Hepatocyte (in vitro differentiated cells): ENCODE measurements around the gene CCL18. TPM values are rescaled to one million over a fixed set of nuclear protein-coding genes. Genes with fewer than 3 reads are reported as not detected.
"Not testable (repeated sequence)": the region's sequence is repeated elsewhere in the genome, so short reads cannot be mapped to it uniquely, and the experiment has no call there.

Experiments
- DNase-seq: peaks from one replicate; pipeline ENCODE4 v3.0.0-alpha.2; 2016; ENCODE audit warnings: low spot score
- H2AFZ ChIP-seq: fragments of 200-600 bp; sonication (generic); 2 replicates; pipeline ENCODE4 v1.6.0; 2016; ENCODE audit warnings: antibody characterized with exemption, mild to moderate bottlenecking
- H3K27ac ChIP-seq: fragments of 200-600 bp; sonication (generic); 2 replicates; pipeline ENCODE4 v1.5.1; 2016; ENCODE audit warnings: mild to moderate bottlenecking
- H3K27me3 ChIP-seq: fragments of 200-600 bp; sonication (generic); 2 replicates; pipeline ENCODE4 v1.6.1; 2016
- H3K36me3 ChIP-seq: fragments of 200-600 bp; sonication (generic); replicated peaks from 2 replicates; pipeline ENCODE4 v1.5.1; 2016; ENCODE audit warnings: low read depth; ENCODE audit not compliant: insufficient read depth
- H3K4me1 ChIP-seq: fragments of 200-600 bp; sonication (generic); 2 replicates; pipeline ENCODE4 v1.5.1; 2016; ENCODE audit warnings: mild to moderate bottlenecking, moderate library complexity; ENCODE audit not compliant: insufficient read depth
- H3K4me2 ChIP-seq: fragments of 200-600 bp; sonication (generic); 2 replicates; pipeline ENCODE4 v1.6.0; 2016
- H3K4me3 ChIP-seq: fragments of 200-600 bp; sonication (generic); 2 replicates; pipeline ENCODE4 v1.5.1; 2016; ENCODE audit warnings: mild to moderate bottlenecking
- H3K79me2 ChIP-seq: fragments of 200-600 bp; sonication (generic); 2 replicates; pipeline ENCODE4 v1.6.0; 2017; ENCODE audit warnings: mild to moderate bottlenecking
- H3K9me2 ChIP-seq: fragments of 200-600 bp; sonication (generic); replicated peaks from 2 replicates; pipeline ENCODE4 v1.6.0; 2017; ENCODE audit warnings: mild to moderate bottlenecking; ENCODE audit not compliant: insufficient read depth
- H3K9me3 ChIP-seq: fragments of 200-600 bp; sonication (generic); 2 replicates; pipeline ENCODE4 v1.5.1; 2016; ENCODE audit warnings: low read depth, mild to moderate bottlenecking
- H4K20me1 ChIP-seq: fragments of 200-600 bp; sonication (generic); 2 replicates; pipeline ENCODE4 v1.6.0; 2016; ENCODE audit warnings: mild to moderate bottlenecking; ENCODE audit not compliant: insufficient read depth, poor library complexity, severe bottlenecking
- CTCF ChIP-seq: fragments of 200-600 bp; sonication (generic); IDR thresholded peaks from 2 replicates; pipeline ENCODE4 v1.5.1; 2016; ENCODE audit warnings: antibody characterized with exemption, mild to moderate bottlenecking; ENCODE audit not compliant: poor library complexity
- EZH2 ChIP-seq: fragments of 200-600 bp; sonication (generic); IDR thresholded peaks from 2 replicates; pipeline ENCODE4 v1.6.1; 2016; ENCODE audit warnings: antibody characterized with exemption, mild to moderate bottlenecking, borderline replicate concordance
- EZH2phosphoT487 ChIP-seq: fragments of 200-600 bp; sonication (generic); IDR thresholded peaks from one replicate; pipeline ENCODE4 v1.6.1; 2018; ENCODE audit warnings: antibody characterized with exemption, mild to moderate bottlenecking, low read depth, moderate library complexity; ENCODE audit not compliant: unreplicated experiment, severe bottlenecking
- WGBS: methylation state at CpG from one replicate; pipeline ENCODE4 v1.1.6; 2016; ENCODE audit warnings: low lambda C conversion rate; ENCODE audit errors: missing lambda C conversion rate; 5-methylcytosine and 5-hydroxymethylcytosine counted together
- polyA plus RNA-seq: library from polyadenylated mRNA; unstranded; fragments of >200 nt; fragmentation: Nextera tagmentation; extraction: Ambion mirVana; gene quantifications from 2 replicates; pipeline ENCODE4 v1.2.1, GENCODE V29; 2016
- total RNA-seq: library from RNA; depleted of rRNA; stranded (reverse); fragments of >200 nt; gene quantifications from 2 replicates; pipeline ENCODE4 v1.2.3, GENCODE V29; 2014

CCL18 gene
- total and polyA plus RNA-seq, 2 experiments from 2014 or later: 3.6 to 10.2 TPM

GRCh38 chr17:36092230-36092629, 28.2 kb downstream of the CCL18 start:
- no peak overlapping the region for H2AFZ ChIP-seq
- no peaks in the 10 kb centered on the region for H3K9me3 ChIP-seq
- H3K4me3 ChIP-seq: no peak overlapping the region
- no peaks in the 10 kb centered on the region for H3K4me1 ChIP-seq
- H4K20me1 ChIP-seq: no peaks in the 10 kb centered on the region
- H3K36me3 ChIP-seq: no peaks in the 10 kb centered on the region
- WGBS: 87% methylated on average over 4 of the region's 4 CpGs
- no peak overlapping the region for H3K4me2 ChIP-seq
- H3K27me3 ChIP-seq: no peaks in the 10 kb centered on the region
- DNase-seq: no peak
- no peak overlapping the region for H3K27ac ChIP-seq
- no peak for TF ChIP-seq EZH2phosphoT487
- H3K79me2 ChIP-seq: no peaks in the 10 kb centered on the region
- no peaks in the 10 kb centered on the region for H3K9me2 ChIP-seq

GRCh38 chr17:36092715-36093114, 28.6 kb downstream of the CCL18 start:
- not testable (repeated sequence) for H2AFZ ChIP-seq, H3K4me3 ChIP-seq, H3K27me3 ChIP-seq, H3K27ac ChIP-seq, H4K20me1 ChIP-seq, DNase-seq, H3K9me2 ChIP-seq, H3K4me2 ChIP-seq, H3K79me2 ChIP-seq, H3K4me1 ChIP-seq, H3K9me3 ChIP-seq, H3K36me3 ChIP-seq
- 59% methylated on average over 6 of the region's 6 CpGs for WGBS

GRCh38 chr17:36094232-36094631, 30.2 kb downstream of the CCL18 start:
- Histone ChIP-seq H2AFZ (no peak overlapping the region), H3K9me3 (no peaks in the 10 kb centered on the region), H3K27ac (no peak overlapping the region), H3K4me2 (no peak overlapping the region), H3K4me3 (no peak overlapping the region), H3K27me3 (no peaks in the 10 kb centered on the region), H3K36me3 (no peaks in the 10 kb centered on the region), H3K4me1 (no peaks in the 10 kb centered on the region), H3K9me2 (no peaks in the 10 kb centered on the region), H3K79me2 (no peaks in the 10 kb centered on the region), H4K20me1 (no peaks in the 10 kb centered on the region)
- TF ChIP-seq CTCF (no peak), EZH2 (no peak), EZH2phosphoT487 (no peak)
- WGBS: 96% methylated on average over 1 of the region's 1 CpG
- no peak for DNase-seq

- no peak for DNase-seq
- no peak overlapping the region for H3K4me3 ChIP-seq
- H3K9me2 ChIP-seq: no peaks in the 10 kb centered on the region
- no peak overlapping the region for H3K4me2 ChIP-seq
- H3K36me3 ChIP-seq: no peaks in the 10 kb centered on the region
- H2AFZ ChIP-seq: no peak overlapping the region
- H4K20me1 ChIP-seq: no peaks in the 10 kb centered on the region
- no peaks in the 10 kb centered on the region for H3K79me2 ChIP-seq
- H3K27ac ChIP-seq: no peak overlapping the region
- WGBS: 93% methylated on average over 7 of the region's 7 CpGs
- TF ChIP-seq EZH2phosphoT487 (no peak), EZH2 (no peak), CTCF (no peak)
- H3K27me3 ChIP-seq: no peaks in the 10 kb centered on the region
- H3K9me3 ChIP-seq: no peaks in the 10 kb centered on the region
- H3K4me1 ChIP-seq: no peaks in the 10 kb centered on the region
These were observed 30.7 kb downstream of the CCL18 start for GRCh38 chr17:36094746-36095145.

- Histone ChIP-seq H3K27me3 (no peaks in the 10 kb centered on the region), H2AFZ (no peak overlapping the region), H3K4me2 (no peak overlapping the region), H3K4me1 (no peaks in the 10 kb centered on the region), H4K20me1 (no peaks in the 10 kb centered on the region), H3K9me2 (no peaks in the 10 kb centered on the region), H3K9me3 (no peaks in the 10 kb centered on the region), H3K4me3 (no peak overlapping the region), H3K79me2 (no peaks in the 10 kb centered on the region), H3K36me3 (no peaks in the 10 kb centered on the region), H3K27ac (no peak overlapping the region)
- TF ChIP-seq EZH2phosphoT487: no peak
- no peak for TF ChIP-seq CTCF
- no peak for TF ChIP-seq EZH2
- 81% methylated on average over 1 of the region's 1 CpG for WGBS
- no peak for DNase-seq
These were observed 31.9 kb downstream of the CCL18 start for GRCh38 chr17:36095992-36096391.

- not testable (repeated sequence) for H3K27ac ChIP-seq, H3K36me3 ChIP-seq, H4K20me1 ChIP-seq, H3K9me2 ChIP-seq, H3K4me2 ChIP-seq, H3K4me3 ChIP-seq, H3K4me1 ChIP-seq, H3K79me2 ChIP-seq, H2AFZ ChIP-seq, H3K9me3 ChIP-seq, H3K27me3 ChIP-seq, DNase-seq
- WGBS: 88% methylated on average over 1 of the region's 1 CpG
These were observed 34.9 kb downstream of the CCL18 start for GRCh38 chr17:36099004-36099403.
